Germinal center (tissue), 1 donor: ENCODE results near the gene PYGM.

Experiments
- DNase-seq: peaks from one replicate; pipeline ENCODE4 v3.0.0; 2012; ENCODE audit warnings: mixed read lengths, low spot score

The PYGM gene

DNA sequence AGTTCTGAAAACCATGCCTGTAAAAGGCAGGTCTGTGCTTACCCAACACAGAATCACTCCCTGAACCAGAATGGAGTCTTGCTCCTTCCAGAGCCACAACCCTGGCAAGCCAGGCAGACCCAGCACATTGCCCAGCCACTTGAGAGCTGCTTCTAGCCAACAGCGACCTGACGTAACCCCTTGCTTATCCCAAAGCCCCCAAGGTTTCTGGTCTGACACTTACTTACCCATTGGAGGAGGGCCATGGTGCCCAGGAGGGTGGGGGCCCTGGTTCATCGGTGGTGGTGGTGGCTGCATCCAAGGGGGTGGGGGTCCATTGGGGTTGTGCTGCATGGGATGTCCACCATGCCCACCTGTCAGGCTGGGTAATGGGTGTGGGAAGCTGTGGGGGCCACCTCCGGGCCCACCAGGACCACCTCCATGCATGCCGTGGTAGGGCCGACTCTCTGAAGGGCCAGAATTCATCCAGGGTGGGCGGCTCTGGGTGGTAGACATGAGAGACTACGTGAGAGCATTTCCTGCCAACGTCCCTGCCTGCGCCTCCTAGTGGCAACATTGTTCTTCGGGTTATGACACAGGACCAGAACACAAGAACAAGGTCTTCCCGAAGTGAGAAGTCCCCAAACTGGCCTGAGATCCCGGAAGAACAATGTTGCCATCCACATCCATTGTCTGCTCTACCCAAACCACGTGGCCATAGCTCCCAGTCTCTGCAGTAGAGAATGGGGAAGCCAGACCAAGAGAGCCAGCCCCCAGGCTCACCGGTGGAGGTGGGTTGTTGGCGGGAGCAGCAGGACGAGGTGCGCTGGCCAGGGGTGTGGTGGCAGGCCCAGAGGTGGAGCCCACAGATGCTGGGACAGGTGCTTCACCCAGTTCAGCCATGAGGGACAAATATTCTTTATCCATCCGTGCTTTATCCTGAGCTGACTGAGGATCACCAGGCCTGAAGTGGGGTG lies 7.8 kb upstream of the PYGM start:
- DNase-seq = no peak

DNA sequence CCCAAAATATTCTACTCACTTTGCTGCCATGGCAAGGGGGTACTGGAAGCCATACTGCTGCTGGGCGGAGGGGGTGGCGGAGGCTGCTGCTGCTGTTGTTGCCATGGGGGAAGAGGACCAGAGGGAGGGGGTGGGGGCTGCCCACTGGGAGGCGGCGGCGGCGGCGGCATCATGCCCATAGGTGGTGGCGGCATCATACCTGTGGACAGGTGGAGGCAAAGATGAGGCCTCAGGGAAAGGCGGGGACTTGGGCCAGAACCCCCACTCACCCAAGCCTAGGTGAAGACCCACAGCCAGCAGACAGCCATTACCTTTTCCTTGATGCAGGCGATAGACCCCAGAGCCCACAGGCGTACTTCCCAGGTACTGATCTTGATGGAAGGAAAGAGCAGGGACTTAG lies 7.1 kb upstream of the PYGM start:
- DNase-seq = no peak

DNA sequence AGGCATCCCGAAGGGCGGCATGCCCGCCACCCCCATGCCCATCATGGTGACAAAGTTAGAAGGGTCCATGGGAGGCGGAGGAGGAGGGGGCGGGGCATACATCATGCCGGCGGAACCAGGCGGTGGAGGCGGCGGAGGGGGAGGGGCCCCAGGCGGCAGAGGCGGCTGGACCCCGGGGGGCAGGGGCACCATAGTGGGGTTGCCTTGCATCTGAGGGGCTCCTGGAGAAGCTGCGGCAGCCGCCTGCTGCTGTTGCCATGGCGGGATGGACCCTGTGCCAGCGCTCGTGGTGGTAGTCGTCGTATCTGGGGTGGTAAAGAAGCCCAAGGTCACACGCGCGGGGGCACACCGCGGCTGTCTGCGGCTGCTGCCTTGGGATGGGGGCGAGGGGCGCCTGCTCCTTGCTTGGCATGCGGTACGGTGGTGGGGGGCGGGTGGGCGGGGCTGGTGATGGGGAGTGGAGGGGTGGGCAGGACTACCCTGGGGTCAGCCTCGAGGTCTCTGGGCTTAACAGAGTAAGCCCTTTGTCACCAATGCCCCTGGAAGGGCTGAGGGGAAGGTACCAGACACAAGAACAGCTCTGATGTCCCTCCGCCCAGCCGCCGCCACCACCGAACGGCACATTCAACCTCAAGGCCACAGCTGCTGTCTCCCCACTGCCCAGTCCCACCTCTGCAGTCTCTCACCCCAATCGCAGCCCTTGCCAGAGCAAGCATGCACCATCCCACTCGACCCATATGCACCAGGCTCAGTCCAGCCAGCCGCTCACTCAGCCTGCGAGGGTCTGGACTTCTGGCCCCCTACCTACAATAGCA lies 6.3 kb upstream of the PYGM start:
- DNase-seq = no peak

DNA sequence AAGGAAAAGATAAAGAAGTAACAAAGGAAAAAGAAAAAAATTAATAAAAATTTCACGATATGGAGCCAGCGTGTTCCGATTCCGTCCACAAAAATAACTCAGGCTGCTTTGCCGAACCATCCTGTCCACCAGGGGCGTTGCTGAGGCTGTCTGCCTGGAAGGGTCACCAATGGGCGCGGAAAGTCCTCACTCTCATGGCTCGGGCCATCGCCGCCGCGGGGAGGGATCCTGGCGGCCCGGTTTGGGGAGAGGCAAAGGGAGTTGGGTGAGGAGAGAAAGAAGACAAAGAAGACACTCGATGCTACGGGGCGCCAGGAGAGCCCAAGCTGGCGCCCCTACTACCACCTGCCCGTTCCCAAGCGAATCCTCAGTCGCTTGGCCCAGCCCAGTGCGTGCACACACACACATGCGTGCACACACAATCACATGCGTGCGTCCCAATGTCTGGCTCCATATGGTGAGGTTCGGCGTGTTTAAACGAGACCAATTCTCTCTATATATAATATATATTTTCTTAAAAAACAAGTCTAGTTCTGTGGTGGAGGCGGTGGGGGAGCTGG lies 5.6 kb upstream of the PYGM start:
- DNase-seq = no peak

DNA sequence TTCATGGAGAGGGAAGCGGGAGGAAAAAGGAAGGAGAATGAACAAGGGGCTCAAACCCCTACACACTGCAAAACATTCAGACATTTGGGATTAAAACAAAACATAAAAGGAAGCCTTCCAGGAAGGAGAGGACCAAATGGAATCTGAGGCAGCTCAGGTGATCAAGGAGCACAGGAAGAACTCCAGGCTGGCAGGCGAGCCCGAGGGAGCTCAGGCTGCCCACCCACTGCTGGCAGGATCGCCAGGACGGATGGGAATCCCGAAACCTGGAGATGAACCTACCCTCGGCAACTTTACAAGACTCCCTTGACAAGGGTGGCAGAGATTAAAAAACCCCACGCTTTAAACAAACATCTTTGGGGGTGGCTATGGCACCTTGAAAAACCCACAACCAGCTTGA lies 5.0 kb upstream of the PYGM start:
- DNase-seq = no peak

DNA sequence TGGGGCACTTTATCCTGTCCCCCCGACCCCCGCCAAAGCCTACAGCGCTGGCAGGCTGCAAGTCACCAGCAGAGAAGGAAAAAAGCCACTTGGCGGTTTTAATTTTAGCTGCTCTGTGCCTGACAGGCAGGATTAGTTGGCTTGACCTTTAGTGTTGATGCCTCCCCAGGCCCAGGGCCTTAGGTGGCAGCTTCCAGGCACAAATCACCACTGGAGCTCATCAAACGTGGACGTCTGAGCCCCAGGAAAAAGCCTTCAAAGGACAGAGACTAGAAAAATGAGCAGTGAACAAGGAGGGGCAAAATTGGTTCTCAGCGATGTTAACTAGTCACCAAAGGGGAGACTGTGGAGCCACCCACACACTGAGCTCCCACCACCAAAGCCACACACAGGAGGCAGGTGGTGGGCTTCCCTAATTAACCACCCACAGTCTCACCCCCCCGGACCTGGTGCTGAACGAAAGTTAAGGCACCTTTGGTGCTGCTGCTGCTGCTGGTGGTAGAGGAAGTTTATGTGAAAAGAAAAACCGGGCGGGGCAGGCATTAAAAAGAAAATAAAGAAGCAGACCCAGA lies 4.4 kb upstream of the PYGM start:
- DNase-seq = no peak

DNA sequence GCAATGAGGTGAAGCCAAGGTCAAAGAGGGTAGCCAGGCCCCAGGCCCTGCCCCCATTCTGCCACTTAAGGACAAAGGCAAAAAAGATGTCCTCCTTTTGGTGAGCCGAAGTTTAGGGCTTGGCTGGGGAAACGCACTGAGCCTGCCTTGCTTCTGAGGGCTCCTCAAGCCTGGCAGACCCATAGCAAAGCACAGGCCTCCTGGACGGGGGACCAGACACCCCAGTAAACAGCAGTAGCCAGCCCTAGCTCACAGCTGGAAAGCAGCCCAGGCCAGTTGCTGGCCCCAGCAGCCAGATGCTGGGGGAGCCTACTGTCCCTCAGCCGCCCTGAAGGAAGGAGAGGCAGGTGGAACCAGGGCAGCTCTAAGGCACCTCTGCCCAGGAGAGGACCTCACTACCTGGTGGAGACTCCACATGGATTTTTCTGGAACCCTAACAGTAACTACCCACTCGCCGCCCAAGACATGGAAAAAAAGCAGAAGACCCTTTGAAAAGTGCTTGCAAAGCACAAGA lies 3.8 kb upstream of the PYGM start:
- DNase-seq = no peak

DNA sequence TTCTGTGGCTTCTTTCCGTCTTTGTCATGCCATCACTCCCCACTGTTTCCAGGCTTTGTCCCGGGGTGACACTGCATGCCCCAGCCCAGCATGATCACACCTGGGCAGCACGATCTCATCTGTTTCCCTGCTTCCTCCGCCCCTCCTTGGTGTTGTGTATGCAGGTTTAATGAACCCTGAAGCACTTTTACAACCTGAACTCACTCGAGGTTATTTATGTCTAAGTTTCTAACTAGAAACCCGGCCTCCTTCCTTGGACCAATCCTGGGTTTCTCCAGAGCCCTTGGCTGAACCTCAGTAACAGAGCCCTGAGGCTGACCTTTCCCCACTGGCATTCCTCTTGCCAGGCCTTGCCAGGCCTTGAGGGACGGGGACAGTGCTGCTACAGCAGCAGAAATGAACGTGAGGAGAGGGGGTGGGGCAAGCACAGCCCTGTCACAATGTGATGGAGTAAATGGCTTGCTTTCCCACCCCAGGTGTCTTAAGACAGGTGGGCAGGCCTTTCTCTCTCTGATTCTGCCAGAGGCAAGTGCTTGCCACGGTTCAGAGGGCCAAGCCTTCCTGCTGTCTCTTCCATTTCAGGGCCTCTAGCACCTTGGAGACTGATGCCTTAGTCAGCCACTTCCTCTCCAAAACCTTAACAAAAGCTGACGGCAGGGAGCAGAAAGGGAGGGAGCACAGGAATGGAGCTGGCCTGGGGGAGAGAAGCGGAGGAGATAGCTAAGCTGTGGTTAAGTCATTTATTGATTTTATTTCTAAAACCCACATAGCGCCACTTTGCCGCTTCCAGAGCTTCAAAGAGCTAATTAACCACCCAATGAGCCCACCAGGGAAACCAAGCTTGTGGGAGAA lies 3.1 kb upstream of the PYGM start:
- no peak for DNase-seq

DNA sequence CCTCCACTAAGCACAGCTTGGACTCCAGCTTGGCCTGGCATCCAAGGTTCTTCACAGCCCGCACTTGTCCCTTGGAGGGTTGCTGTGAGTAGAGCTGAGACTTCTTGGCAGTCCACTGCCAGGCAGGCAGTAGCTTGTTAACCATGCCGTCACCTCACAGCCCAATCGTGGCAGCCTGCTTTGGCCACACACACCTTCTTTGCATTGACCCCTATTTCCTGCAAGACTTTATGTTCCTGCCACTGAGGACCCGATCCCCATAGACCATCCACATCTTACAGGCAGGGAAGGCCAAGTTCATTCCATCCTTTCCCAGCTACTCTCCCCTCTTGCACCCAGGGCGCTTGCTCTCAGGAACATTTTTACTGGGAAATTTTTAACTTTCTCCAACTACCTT lies 2.5 kb upstream of the PYGM start:
- no peak for DNase-seq

DNA sequence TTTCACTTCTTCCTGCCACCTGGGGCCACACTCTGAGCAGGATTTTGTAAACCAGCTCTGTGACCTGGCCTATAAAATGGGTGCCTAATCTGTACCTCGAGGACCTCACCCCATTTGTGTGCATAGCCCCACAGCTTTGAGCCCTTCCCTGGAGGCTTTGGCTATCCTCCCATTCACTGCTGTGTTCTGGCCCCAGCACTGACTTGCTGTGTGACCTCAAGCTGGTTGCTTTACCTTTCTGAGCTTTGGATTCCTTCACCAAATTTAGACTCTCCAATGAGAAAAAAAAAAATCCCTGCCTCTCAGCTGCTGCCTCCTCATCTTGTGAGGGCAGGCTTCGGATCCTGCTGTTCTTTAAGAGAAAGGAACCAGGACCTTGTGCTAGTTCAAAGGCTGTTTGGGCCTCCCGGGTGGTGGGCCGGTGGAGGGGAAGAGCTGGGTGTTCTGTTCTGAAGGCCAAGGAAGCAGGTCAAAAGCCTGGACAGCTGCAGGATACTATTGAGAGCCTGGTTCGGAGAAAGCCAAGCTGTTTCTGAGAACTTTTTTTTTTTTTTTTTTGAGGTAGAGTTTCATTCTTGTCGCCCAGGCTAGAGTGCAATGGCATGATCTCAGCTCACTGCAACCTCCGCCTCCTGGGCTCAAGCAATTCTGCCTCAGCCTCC lies 1.1 kb upstream of the PYGM start:
- DNase-seq = no peak

DNA sequence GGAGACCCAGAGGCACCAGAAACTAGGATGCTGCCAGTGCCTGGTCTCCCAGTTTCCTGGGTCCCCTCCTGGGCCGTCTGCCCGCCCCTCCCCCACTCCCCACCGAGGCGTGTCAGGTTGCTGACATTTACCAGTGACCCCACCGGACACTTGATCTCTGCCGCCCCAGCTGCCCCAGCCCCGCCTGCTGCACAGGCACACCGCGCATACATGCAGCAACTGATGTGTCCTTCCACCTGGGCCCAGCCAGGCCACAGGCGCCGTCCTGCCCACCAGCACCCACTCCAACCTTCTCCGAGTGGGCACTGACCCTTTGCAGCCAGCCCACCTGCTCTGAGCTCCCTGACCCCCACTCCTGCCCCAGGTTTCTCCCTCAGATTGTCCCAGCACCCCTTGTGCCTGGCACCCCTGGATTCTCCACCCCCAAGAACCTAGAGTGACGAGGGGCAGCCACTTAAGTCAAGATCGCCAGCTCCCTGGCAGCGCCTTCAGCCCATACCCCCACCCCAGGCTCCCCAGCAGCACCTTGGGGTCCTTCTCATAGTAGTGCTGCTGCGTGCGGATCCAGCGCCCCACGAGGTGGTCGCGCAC lies 548 bp downstream of the PYGM start:
- no peak for DNase-seq

DNA sequence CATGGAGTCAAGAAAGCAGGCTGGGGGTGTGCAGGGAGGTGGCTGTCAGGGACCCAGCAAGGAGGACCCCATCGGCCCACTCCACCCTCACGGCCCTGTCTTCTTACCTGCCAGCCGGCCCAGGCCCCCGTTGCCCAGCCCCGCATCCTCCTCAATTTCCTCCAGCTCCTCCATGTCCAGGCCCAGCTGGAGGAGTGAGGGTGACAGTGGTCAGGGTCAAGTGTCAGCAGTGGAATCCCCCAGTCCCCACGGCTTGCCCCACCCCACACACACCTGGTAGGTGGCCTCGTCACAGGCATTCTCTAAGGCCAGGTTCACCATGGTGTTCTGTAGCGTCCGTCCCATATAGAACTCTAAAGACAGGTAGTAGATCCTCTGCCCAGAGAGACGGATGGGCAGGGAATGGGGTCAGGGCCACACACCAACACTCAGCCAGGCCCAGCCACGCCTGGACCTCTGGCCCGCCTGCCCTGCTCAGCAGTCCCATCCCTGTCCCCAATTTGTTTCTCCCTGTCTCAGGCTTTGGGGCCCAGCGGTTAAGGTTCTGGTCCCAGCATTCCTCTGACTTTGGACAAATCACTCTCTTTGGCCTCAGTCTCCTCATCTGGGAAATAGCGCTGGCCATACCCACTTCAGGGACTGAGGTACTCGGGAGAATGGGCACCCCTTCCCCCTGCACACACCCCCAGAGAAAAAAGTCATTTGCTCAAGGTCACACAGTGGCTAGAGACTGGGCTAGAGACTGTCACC lies 1.3 kb downstream of the PYGM start:
- no peak for DNase-seq

DNA sequence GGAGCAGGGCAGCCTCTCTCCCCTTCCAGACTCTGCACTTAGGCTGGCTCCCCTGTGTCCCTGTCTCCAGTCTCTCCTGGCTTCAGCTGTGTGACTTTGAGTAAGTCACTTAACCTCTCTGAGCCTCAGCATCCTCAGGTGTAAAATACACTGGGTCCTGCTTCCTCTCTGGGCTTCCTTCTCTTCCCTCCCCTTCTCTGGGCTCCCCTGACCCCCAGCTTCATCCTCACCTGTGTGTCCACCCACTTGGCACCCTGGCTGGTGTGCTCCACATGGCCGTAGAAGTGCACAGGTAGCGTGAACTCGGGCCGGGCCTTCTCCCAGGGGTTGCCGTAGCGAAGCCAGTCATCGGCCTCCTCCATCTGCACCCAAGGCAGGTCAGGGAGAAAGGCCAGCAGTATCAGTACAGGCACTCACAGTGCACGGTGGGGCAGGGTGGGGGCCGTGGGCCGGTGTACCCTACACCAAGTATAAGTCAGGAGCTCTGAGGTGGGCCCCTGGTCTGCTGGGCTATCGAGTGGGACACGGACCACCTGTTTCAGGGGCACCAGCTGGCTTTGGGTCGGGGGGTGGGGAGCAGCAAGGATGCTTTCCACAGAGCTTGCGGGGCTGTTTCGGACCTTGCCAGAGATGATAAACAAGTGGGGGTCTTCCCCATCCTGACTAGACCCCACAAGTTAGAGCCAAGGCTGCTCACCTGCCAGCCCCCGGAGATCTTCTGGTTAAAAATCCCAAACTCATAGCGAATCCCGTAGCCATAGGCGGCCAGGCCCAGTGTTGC lies 2.0 kb downstream of the PYGM start:
- DNase-seq = no peak

DNA sequence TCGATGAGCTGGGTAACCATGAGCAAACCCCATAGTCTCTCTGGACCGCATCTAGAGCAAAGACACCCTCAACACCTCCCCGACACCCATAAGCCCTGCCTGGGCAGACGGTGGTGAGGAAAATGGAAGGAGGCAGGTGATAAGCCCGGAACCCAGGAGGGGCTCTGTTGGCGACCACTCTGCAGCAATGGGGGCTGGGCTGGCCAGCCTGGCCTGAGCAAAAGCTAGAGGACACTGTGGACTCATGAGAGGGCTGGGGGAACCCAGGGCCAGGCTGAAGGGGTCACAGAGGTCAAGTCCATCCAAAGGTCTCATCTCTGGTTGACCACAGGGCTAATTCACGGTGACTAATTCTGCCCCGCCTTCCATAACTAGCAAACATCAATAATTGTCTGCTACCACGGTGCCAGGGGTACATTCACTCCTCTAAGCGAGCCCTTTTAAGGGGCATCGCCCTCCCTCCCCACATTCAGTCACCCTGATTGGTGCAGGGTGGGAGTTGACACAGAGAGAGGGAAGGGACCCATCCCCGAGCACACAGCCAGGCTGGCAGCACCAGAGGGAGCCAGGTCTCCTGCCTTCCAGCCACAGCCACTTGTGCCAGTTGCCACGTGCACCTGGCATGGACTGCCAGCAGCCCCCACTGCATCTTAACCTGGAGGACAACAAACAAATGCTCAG lies 4.0 kb downstream of the PYGM start:
- DNase-seq = no peak

DNA sequence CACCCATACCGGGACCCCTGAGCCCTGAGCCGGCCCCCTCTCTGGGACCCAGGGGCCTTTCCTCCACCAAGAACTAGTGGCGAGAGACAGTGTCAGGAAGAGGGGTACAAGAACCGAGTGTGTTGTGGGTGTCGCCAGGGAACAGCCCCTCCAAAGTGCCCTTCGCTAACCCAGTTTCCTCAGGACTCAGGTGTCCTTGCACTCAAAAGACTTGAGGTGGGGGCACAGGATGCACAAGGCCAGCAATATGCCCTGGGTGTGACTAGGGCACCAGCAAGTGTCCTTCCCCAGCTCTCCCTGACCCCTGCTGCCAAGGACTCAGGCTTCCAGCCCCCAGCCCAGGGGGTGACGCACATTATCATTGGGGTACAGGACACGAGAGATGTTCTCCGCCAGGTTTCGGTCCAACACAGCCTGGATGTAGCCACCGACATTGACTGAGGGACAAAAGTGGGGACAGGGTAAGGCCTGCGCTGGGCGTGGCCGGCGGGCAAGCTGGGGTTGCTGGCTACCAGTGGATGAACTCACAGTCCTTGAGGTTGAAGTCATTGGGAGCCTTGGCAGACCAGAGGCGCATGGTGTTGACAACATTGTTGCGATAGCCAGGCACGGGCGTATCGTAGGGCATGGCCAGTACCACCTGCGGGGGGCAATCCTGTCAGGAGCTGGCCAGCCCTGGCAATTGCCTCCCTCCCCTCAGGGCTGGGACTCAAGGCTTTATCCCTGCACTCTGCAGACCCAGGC lies 4.7 kb downstream of the PYGM start:
- DNase-seq = no peak

DNA sequence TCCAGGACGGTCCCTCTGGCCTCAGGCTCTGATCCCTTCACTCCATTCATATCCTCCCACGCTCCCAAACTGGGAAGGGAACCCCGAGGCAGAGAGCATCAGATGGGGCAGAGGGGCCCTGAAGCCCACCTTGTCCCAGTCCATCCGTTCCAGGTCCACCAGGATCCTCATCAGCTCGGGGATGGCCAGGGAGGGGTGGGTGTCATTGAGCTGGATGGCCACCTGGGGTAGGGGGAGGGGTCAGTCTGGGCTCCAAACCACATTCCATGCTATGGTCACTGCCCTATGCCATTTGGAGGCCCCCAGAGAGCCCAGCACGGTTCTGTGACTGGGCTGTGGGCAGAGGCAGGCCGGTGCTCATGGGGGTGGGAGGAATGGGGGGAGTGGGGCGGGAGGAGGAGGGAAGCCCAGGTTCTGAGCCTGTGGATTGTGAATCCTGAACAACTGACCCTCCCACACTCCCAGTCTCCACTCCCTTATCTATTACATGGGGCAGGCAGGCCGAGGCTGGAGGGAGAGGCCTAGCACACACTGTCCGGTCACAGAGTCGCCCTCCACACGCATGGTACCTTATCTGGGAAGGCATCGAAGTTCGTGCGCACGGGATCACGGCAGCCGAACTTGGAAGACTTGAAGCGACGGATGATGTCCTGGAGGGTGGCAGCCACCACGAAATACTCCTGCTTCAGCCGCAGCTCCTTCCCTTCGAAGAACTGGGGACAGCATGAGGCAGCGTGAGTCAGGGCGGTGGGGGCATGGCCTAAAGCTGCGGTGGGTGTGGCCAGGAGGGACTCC lies 5.5 kb downstream of the PYGM start:
- no peak for DNase-seq
